ENCODE results near the gene SNPH. TPM values are rescaled to one million over a fixed set of nuclear protein-coding genes. Genes with fewer than 3 reads are reported as not detected.

The SNPH gene
- total RNA-seq, 1 experiment from 2014 or later = 2.0 TPM

DNA sequence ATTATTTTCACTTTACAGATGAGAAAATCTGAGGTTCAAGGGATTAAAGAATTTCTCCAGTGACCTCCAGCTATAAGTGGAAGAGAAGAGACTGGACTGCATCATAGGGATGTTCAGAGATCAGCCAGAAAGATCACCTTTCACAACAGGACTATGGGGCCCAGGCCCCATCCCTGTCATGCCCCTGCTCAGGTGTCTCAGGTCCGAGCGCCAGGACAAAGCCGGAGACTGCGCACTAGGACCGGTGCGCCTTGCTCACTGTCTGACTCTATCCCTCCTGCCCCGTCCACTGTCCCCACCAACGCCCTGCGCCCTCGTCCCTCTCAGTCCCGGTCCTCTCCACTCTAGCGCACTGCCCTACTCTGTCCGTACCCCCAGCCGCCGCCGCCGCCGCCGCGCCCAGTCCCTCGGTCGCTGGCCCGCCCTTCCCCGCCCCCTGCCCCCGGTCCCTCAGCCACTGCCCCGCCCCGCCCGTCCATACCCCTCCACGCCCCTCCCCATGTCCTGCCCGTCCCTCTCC is 40.8 kb upstream of the SNPH start:
- intact Hi-C loops (cut with micrococcal nuclease; ENCODE audit: unreplicated experiment) = no loop called here
- CTCF ChIA-PET = no interaction called here
- peak; percentile 22 for DNase-seq
- Mint-ChIP-seq H3K27me3 (ENCODE audit: unreplicated experiment) (peaks cover 41% of the 10 kb centered on the region), H3K36me3 (ENCODE audit: insufficient read depth, unreplicated experiment) (peaks cover 13% of the 10 kb centered on the region), H3K4me1 (ENCODE audit: low read depth, unreplicated experiment) (no peaks in the 10 kb centered on the region), H3K27ac (ENCODE audit: unreplicated experiment) (no peak overlapping the region), H3K4me3 (ENCODE audit: low read depth, unreplicated experiment) (peak overlapping the region; percentile 62), H3K9me3 (ENCODE audit: low read depth, unreplicated experiment) (peaks cover 2% of the 10 kb centered on the region)
- BruUV-seq (replicated peaks) = no TSS peak
- no peak for TF ChIP-seq CTCF (IDR thresholded peaks at IDR 0.05; ENCODE audit: unreplicated experiment)

DNA sequence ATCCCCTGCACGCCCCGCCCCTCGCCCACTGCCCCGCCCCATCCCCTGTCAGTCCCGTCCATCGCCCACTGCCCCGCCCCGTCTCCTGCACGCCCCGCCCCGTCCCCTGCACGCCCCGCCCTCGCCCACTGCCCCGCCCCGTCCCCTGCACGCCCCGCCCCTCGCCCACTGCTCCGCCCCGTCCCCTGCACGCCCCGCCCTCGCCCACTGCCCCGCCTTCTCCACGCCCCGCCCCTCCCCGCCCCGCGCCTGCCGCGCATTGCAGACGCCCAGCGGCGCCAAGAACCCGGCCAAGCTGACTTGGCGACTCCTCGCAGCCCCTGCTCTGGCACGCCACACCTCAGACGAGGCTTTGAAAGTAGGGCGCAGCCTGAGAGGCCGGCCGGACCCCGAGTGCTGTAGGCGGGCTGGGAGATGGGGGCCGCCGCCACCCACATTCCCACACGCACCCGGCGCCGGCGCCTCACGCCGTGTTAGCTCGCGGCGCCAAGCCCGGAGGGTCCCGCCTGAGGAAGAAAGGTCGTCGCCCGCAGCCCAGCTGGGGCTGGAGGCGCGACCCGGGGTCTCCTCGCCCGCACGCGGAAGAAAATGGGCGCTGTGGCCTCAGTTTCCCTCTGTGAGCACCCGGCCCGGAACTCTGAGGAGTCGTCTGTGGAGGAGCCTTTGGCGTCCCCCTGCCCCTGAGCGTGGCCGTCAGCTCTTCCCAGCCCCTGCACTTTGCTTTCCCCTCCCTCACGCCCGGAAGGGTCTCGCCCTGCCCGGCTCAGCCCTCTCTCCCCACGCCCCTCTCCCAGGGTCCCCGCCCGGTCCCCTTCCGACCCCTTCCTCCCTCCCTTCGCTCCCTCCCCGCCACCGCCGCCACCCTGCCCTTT is 40.1 kb upstream of the SNPH start, which contains the start of gene RAD21L1:
TSS of gene RAD21L1 (plus strand) at position 262 of the 872 bp plus-strand sequence. CDS start 2,410 bp downstream, outside the sequence.
- Mint-ChIP-seq H3K9me3 (ENCODE audit: low read depth, unreplicated experiment) (peaks cover 2% of the 10 kb centered on the region), H3K27me3 (ENCODE audit: unreplicated experiment) (peaks cover 34% of the 10 kb centered on the region), H3K27ac (ENCODE audit: unreplicated experiment) (no peak within 1 kb of the TSS), H3K36me3 (ENCODE audit: insufficient read depth, unreplicated experiment) (peaks cover 13% of the 10 kb centered on the region), H3K4me3 (ENCODE audit: low read depth, unreplicated experiment) (peak within 1 kb of the TSS; percentile 62), H3K4me1 (ENCODE audit: low read depth, unreplicated experiment) (no peaks in the 10 kb centered on the region)
- intact Hi-C loops (cut with micrococcal nuclease; ENCODE audit: unreplicated experiment) = no loop called here
- DNase-seq = peak; percentile 72
- no peak for TF ChIP-seq CTCF (IDR thresholded peaks at IDR 0.05; ENCODE audit: unreplicated experiment)
- no TSS peak for BruUV-seq (replicated peaks)
- CTCF ChIA-PET = interaction anchor here (0.6 kb wide), 1 partner anchor 14 kb away, joined by 3 read pairs; no protein-coding TSS in a partner anchor

DNA sequence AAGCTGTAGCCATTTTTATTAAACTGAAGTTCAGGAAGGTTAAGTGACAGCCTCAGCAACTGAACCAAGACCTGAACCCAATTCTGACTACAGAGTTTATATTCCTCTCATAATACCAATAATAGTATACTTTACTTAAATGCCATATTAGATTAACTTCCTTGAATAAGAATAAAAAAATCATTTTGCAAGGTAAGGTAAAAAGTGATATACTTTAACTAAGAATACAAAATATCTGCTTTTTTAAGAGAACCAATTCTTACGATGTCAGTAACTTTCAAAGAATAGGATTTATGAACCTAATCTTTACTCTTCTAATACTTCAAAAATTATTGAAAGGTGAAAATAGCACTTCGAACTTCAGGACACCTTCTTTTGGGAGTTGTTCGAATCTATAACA is 36.6 kb upstream of the SNPH start:
- no TSS peak for BruUV-seq (replicated peaks)
- Mint-ChIP-seq H3K36me3 (ENCODE audit: insufficient read depth, unreplicated experiment) (peaks cover 13% of the 10 kb centered on the region), H3K4me1 (ENCODE audit: low read depth, unreplicated experiment) (no peaks in the 10 kb centered on the region), H3K9me3 (ENCODE audit: low read depth, unreplicated experiment) (no peaks in the 10 kb centered on the region), H3K4me3 (ENCODE audit: low read depth, unreplicated experiment) (no peak overlapping the region), H3K27ac (ENCODE audit: unreplicated experiment) (no peak overlapping the region), H3K27me3 (ENCODE audit: unreplicated experiment) (peaks cover 17% of the 10 kb centered on the region)
- CTCF ChIA-PET = no interaction called here
- no peak for DNase-seq
- TF ChIP-seq CTCF (IDR thresholded peaks at IDR 0.05; ENCODE audit: unreplicated experiment) = no peak
- intact Hi-C loops (cut with micrococcal nuclease; ENCODE audit: unreplicated experiment) = no loop called here

DNA sequence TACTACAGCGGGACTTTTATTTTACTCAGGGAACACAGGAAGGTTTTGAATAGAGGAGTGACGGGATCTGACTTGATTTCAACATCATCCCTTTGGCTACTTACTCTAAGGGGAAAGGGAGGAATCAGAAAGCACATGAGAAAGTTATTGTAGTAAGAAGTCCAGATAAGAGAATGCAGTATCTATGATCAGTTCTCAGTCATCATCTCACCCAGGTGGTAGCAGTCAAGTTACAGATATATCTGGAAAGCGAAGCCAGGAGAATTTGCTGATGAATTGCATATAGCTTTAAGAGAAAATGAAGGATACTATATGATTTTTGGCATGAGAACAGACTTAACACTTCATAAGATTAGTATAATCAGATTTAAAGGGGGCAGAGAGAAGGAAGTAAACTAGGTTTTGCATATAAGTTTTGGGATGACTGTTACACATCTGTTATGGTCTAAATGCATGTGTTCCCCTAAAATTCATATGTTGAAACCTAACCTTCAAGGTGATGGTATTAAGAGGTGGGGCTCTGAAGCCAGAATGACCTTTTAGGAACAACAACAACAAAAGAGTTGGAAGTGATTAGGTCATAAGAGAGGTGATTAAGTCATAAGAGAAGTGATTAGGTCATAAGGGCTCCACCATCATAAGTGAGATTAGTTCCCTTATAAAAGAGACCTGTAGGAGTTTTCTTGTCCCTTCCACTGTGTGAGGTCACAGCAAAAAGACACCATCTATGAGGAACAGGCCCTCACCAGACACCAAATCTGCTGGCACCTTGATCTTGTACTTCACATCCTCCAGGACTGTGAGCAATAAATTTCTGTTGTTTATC is 33.6 kb upstream of the SNPH start:
- intact Hi-C loops (cut with micrococcal nuclease; ENCODE audit: unreplicated experiment) = no loop called here
- no peak for TF ChIP-seq CTCF (IDR thresholded peaks at IDR 0.05; ENCODE audit: unreplicated experiment)
- Mint-ChIP-seq H3K27me3 (ENCODE audit: unreplicated experiment) (peaks cover 25% of the 10 kb centered on the region), H3K4me3 (ENCODE audit: low read depth, unreplicated experiment) (no peak overlapping the region), H3K4me1 (ENCODE audit: low read depth, unreplicated experiment) (no peaks in the 10 kb centered on the region), H3K36me3 (ENCODE audit: insufficient read depth, unreplicated experiment) (no peaks in the 10 kb centered on the region), H3K27ac (ENCODE audit: unreplicated experiment) (no peak overlapping the region), H3K9me3 (ENCODE audit: low read depth, unreplicated experiment) (no peaks in the 10 kb centered on the region)
- no peak for DNase-seq
- CTCF ChIA-PET = no interaction called here
- BruUV-seq (replicated peaks) = no TSS peak

Data from Calu3 (cell line).